ENCODE results near the gene PSMA6.

DNA sequence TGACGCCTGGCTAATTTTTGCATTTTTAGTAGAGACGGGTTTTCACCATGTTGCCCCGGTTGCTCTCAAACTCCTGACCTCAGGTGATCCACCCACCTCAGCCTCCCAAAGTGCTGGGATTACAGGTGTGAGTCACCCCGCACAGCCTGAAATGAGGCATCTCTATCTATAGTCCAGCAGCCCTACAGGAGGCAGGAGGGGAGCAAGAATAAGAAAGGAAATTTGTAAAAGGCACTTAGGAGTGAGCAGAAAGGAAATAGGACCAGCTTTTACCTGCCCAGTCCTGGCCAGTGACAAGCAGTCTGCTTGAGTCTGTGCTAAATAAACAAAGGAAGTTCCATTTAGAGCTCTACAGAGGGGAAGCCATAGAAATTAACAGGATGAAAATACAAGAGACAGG is 15.0 kb upstream of the PSMA6 start:
- TF ChIP-seq FOXK2 (IDR thresholded peaks at IDR 0.05) (no peak), ARNT (IDR thresholded peaks at IDR 0.05) (no peak), ZNF384 (IDR thresholded peaks at IDR 0.05) (no peak), SUZ12 (IDR thresholded peaks at IDR 0.05) (no peak), SP1 (IDR thresholded peaks at IDR 0.05) (no peak), TARDBP (IDR thresholded peaks at IDR 0.05) (no peak), FOXA1 (IDR thresholded peaks at IDR 0.05) (no peak), BHLHE40 (IDR thresholded peaks at IDR 0.05; ENCODE audit: borderline replicate concordance) (no peak), CTBP1 (IDR thresholded peaks at IDR 0.05; ENCODE audit: borderline replicate concordance) (no peak), ELF4 (IDR thresholded peaks at IDR 0.05) (no peak), LEF1 (IDR thresholded peaks at IDR 0.05; ENCODE audit: borderline replicate concordance) (no peak)
- TF ChIP-seq, protein P1, sequence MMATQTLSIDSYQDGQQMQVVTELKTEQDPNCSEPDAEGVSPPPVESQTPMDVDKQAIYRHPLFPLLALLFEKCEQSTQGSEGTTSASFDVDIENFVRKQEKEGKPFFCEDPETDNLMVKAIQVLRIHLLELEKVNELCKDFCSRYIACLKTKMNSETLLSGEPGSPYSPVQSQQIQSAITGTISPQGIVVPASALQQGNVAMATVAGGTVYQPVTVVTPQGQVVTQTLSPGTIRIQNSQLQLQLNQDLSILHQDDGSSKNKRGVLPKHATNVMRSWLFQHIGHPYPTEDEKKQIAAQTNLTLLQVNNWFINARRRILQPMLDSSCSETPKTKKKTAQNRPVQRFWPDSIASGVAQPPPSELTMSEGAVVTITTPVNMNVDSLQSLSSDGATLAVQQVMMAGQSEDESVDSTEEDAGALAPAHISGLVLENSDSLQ (IDR thresholded peaks at IDR 0.05), result no peak
